ENCODE measurements around the gene CHMP6. TPM values are rescaled to one million over a fixed set of nuclear protein-coding genes. Genes with fewer than 3 reads are reported as not detected.

Gene CHMP6
- total and polyA plus RNA-seq, 4 donors: 9.6 to 24.0 (median 16.7) TPM

GRCh38 chr17:81008140-81008539, 16.5 kb downstream of the CHMP6 start:
- TF ChIP-seq ZBTB33 (IDR thresholded peaks at IDR 0.05): no peak
- no peak for TF ChIP-seq RAD21 (IDR thresholded peaks at IDR 0.05)
- TF ChIP-seq SP1 (IDR thresholded peaks at IDR 0.05): no peak
- TF ChIP-seq CTCF (IDR thresholded peaks at IDR 0.05; ENCODE audit: low read depth, low read length, missing input control): no peak
- no peak for TF ChIP-seq GABPA (IDR thresholded peaks at IDR 0.05 in 1 of 2, conservative IDR thresholded peaks at IDR 0.05 in 1 of 2)
- no peak for TF ChIP-seq YY1 (IDR thresholded peaks at IDR 0.05)
- no peak for TF ChIP-seq ATF3 (IDR thresholded peaks at IDR 0.05)
- no peak overlapping the region for H3K9ac ChIP-seq (ENCODE audit: low read depth in 1 of 2, low read length in 2 of 2)
- peaks cover 0 to 6% (median 0%) of the 10 kb centered on the region in 4 donors for H3K27me3 ChIP-seq (ENCODE audit: control insufficient read depth in 4 of 4, insufficient read depth in 4 of 4, low read length in 3 of 4)
- no peak overlapping the region for H3K4me3 ChIP-seq (ENCODE audit: low read depth in 1 of 3, low read length in 3 of 3)
- no peaks in the 10 kb centered on the region for H3K9me3 ChIP-seq (ENCODE audit: control insufficient read depth in 4 of 4, low read length in 3 of 4)
- H3K36me3 ChIP-seq (ENCODE audit: control insufficient read depth in 4 of 4, insufficient read depth in 3 of 4, low read depth in 1 of 4, low read length in 3 of 4): no peaks in the 10 kb centered on the region
- no peak for DNase-seq (ENCODE audit: low spot score)
- H3K4me1 ChIP-seq (ENCODE audit: control insufficient read depth in 4 of 4, insufficient read depth in 4 of 4, low read length in 3 of 4): peaks cover 0 to 9% (median 7%) of the 10 kb centered on the region in 4 donors
- 90% methylated on average over 11 of the region's 11 CpGs for WGBS
- no peak overlapping the region for H3K27ac ChIP-seq (ENCODE audit: low read depth in 1 of 2, low read length in 2 of 2)

- WGBS: 87% methylated on average over 14 of the region's 14 CpGs
- Histone ChIP-seq H3K9me3 (ENCODE audit: control insufficient read depth in 4 of 4, low read length in 3 of 4) (no peaks in the 10 kb centered on the region), H3K36me3 (ENCODE audit: control insufficient read depth in 4 of 4, insufficient read depth in 3 of 4, low read depth in 1 of 4, low read length in 3 of 4) (no peaks in the 10 kb centered on the region), H3K27ac (ENCODE audit: low read depth in 1 of 2, low read length in 2 of 2) (no peak overlapping the region), H3K4me1 (ENCODE audit: control insufficient read depth in 4 of 4, insufficient read depth in 4 of 4, low read length in 3 of 4) (peaks cover 0 to 9% (median 6%) of the 10 kb centered on the region in 4 donors), H3K4me3 (ENCODE audit: low read depth in 1 of 3, low read length in 3 of 3) (no peak overlapping the region), H3K27me3 (ENCODE audit: control insufficient read depth in 4 of 4, insufficient read depth in 4 of 4, low read length in 3 of 4) (no peaks in the 10 kb centered on the region), H3K9ac (ENCODE audit: low read depth in 1 of 2, low read length in 2 of 2) (no peak overlapping the region)
- no peak for DNase-seq (ENCODE audit: low spot score)
- TF ChIP-seq YY1 (IDR thresholded peaks at IDR 0.05) (no peak), FOXA1 (IDR thresholded peaks at IDR 0.05) (no peak), CTCF (IDR thresholded peaks at IDR 0.05; ENCODE audit: low read depth, low read length, missing input control) (no peak), ATF3 (IDR thresholded peaks at IDR 0.05) (no peak), ZBTB33 (IDR thresholded peaks at IDR 0.05) (no peak), TAF1 (conservative IDR thresholded peaks at IDR 0.05) (no peak), NR2F2 (IDR thresholded peaks at IDR 0.05) (no peak), REST (IDR thresholded peaks at IDR 0.05) (no peak), HNF4A (conservative IDR thresholded peaks at IDR 0.05) (no peak), MAX (IDR thresholded peaks at IDR 0.05) (no peak)
These were observed 17.5 kb downstream of the CHMP6 start for GRCh38 chr17:81009136-81009535.

Measured in liver (tissue), 9 donors.